Measurements from ENCODE around the gene NANS.

DNA sequence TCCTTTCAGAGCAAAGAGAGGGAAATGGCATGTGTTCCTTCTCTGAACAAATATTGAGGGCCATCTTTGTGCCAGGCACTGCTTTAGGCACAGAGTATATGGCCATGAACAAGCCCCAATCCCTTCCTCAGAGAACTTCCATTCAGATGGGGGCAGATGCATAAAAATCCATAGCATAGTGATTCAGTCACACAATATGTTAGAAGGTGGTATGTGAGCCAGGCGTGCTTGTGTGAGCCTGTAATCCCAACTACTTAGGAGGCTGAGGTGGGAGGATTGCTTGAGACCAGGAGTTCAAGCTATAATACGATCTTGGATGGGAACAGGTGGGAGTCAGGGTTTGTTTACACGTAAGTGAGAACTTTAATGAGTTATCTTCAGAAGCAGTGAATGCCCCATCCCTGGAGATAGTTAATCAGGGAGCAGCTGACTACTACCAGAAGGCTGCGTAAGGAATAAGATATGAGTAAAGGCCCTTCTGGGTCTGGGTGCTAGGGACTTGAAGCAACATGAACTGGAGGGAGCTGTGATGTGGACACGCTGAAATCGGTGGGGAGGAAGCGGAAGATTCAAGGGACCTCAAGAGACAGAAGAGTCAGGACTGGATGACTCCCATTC, 27.1 kb downstream of the NANS start:
- TF ChIP-seq, protein P1, sequence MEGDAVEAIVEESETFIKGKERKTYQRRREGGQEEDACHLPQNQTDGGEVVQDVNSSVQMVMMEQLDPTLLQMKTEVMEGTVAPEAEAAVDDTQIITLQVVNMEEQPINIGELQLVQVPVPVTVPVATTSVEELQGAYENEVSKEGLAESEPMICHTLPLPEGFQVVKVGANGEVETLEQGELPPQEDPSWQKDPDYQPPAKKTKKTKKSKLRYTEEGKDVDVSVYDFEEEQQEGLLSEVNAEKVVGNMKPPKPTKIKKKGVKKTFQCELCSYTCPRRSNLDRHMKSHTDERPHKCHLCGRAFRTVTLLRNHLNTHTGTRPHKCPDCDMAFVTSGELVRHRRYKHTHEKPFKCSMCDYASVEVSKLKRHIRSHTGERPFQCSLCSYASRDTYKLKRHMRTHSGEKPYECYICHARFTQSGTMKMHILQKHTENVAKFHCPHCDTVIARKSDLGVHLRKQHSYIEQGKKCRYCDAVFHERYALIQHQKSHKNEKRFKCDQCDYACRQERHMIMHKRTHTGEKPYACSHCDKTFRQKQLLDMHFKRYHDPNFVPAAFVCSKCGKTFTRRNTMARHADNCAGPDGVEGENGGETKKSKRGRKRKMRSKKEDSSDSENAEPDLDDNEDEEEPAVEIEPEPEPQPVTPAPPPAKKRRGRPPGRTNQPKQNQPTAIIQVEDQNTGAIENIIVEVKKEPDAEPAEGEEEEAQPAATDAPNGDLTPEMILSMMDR (conservative IDR thresholded peaks at IDR 0.05; ENCODE audit: low read length), result no peak
- TF ChIP-seq EZH2phosphoT487 (IDR thresholded peaks at IDR 0.05; ENCODE audit: borderline replicate concordance, low read depth, low read length), result no peak
